HCT116 (cell line): Measurements from ENCODE around the gene DLX3.

Experiments
- EZH2phosphoT487 ChIP-seq: fragments of 200-600 bp; IDR thresholded peaks from 2 replicates; pipeline ENCODE4 v1.6.1; 2018; ENCODE audit warnings: antibody characterized with exemption, borderline replicate concordance
- JUND ChIP-seq: IDR thresholded peaks from 2 replicates; pipeline ENCODE4 v1.6.1; 2012
- POLR2A ChIP-seq: IDR thresholded peaks from 2 replicates; pipeline ENCODE4 v1.7.0; 2011; ENCODE audit warnings: borderline replicate concordance; ENCODE audit not compliant: insufficient read depth, insufficient read length; ENCODE audit errors: extremely low read depth
- TF ChIP-seq, protein P1 (sequence below), 3 experiments: fragments of 200-600 bp in 1 of 3; sonication (generic) in 1 of 3; IDR thresholded peaks in 2 of 3; conservative IDR thresholded peaks in 1 of 3; 2 replicates each; pipeline ENCODE4 v1.5.1; 2012 to 2017; ENCODE audit warnings: low read depth in 2 of 3, low read length in 2 of 3, antibody characterized with exemption in 1 of 3, borderline replicate concordance in 1 of 3, control low read depth in 1 of 3, mild to moderate bottlenecking in 1 of 3, mixed read lengths in 1 of 3, mixed run types in 1 of 3, moderate library complexity in 1 of 3; ENCODE audit not compliant: insufficient read depth in 1 of 3

DNA sequence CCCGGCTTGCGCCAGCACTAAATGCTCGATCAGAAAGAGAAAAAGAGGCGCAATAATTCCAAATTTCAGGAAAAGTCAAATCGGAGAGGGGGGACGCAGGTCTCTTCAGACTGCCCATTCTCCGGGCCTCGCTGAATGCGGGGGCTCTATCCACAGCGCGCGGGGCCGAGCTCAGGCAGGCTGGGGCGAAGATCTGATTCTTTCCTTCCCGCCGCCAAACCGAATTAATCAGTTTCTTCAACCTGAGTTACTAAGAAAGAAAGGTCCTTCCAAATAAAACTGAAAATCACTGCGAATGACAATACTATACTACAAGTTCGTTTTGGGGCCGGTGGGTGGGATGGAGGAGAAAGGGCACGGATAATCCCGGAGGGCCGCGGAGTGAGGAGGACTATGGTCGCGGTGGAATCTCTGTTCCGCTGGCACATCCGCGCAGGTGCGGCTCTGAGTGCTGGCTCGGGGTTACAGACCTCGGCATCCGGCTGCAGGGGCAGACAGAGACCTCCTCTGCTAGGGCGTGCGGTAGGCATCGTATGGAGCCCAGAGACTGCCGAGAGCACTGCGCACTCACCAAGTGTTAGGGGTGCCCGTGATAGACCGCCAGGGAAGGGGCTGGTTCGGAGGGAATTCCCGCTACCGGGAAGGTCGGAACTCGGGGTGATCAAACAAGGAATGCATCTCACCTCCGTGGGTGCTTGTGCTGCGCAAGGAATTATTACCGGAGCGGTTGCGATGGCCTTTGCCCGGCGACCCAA is 30.1 kb downstream of the DLX3 start:
- TF ChIP-seq, protein P1, sequence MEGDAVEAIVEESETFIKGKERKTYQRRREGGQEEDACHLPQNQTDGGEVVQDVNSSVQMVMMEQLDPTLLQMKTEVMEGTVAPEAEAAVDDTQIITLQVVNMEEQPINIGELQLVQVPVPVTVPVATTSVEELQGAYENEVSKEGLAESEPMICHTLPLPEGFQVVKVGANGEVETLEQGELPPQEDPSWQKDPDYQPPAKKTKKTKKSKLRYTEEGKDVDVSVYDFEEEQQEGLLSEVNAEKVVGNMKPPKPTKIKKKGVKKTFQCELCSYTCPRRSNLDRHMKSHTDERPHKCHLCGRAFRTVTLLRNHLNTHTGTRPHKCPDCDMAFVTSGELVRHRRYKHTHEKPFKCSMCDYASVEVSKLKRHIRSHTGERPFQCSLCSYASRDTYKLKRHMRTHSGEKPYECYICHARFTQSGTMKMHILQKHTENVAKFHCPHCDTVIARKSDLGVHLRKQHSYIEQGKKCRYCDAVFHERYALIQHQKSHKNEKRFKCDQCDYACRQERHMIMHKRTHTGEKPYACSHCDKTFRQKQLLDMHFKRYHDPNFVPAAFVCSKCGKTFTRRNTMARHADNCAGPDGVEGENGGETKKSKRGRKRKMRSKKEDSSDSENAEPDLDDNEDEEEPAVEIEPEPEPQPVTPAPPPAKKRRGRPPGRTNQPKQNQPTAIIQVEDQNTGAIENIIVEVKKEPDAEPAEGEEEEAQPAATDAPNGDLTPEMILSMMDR (IDR thresholded peaks at IDR 0.05 in 2 of 3, conservative IDR thresholded peaks at IDR 0.05 in 1 of 3; ENCODE audit: borderline replicate concordance in 1 of 3, insufficient read depth in 1 of 3, low read depth in 2 of 3, low read length in 2 of 3) = no peak
- TF ChIP-seq POLR2A (no peak), EZH2phosphoT487 (no peak), JUND (no peak)
